ENCODE results near the gene LONP2. TPM values are rescaled to one million over a fixed set of nuclear protein-coding genes. Genes with fewer than 3 reads are reported as not detected.
"Not testable (repeated sequence)": the region's sequence is repeated elsewhere in the genome, so short reads cannot be mapped to it uniquely, and the experiment has no call there.

LONP2 gene
- total and polyA plus RNA-seq, 10 donors = 20.1 to 75.4 (median 54.1) TPM

DNA sequence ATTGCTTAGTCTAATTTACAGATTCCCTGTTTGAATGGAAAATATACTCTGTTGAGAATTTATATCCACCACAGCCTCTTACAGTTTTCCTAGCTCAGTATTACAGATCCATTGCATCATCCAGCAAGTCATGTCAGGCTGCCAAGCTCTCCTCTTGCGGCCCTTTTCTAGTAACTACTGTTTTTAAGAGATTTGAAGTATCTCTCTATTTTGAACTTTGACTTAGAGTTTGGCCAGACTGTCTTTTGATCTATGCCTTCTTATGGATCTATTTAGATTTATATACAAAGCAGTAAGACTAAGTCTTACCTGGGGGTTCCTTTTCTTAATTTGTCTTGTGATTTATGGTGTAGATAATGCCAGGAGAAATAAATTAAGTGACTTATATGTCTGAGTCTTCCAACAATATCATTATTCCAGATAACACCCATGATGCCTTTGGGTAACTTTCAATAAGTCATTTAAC lies 56.3 kb downstream of the LONP2 start:
- Histone ChIP-seq H3K9me3 (no peaks in the 10 kb centered on the region), H3K27me3 (replicated peaks in 1 of 7) (no peaks in the 10 kb centered on the region), H3K4me1 (no peaks in the 10 kb centered on the region), H3K4me3 (no peak overlapping the region), H3K36me3 (peaks cover 7 to 100% (median 70%) of the 10 kb centered on the region in 6 donors), H3K27ac (no peak overlapping the region)
- DNase-seq = no peak
- intact Hi-C loops (cut with DNase I; ENCODE audit: low total_unique reads) = no loop called here
- no peak for TF ChIP-seq POLR2A (IDR thresholded peaks at IDR 0.05)
- TF ChIP-seq, protein P1, sequence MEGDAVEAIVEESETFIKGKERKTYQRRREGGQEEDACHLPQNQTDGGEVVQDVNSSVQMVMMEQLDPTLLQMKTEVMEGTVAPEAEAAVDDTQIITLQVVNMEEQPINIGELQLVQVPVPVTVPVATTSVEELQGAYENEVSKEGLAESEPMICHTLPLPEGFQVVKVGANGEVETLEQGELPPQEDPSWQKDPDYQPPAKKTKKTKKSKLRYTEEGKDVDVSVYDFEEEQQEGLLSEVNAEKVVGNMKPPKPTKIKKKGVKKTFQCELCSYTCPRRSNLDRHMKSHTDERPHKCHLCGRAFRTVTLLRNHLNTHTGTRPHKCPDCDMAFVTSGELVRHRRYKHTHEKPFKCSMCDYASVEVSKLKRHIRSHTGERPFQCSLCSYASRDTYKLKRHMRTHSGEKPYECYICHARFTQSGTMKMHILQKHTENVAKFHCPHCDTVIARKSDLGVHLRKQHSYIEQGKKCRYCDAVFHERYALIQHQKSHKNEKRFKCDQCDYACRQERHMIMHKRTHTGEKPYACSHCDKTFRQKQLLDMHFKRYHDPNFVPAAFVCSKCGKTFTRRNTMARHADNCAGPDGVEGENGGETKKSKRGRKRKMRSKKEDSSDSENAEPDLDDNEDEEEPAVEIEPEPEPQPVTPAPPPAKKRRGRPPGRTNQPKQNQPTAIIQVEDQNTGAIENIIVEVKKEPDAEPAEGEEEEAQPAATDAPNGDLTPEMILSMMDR (IDR thresholded peaks at IDR 0.05 in 8 of 11, conservative IDR thresholded peaks at IDR 0.05 in 3 of 11) = no peak
- no peak for TF ChIP-seq POLR2AphosphoS5 (IDR thresholded peaks at IDR 0.05)
- WGBS, 5 donors = 83 to 94% (median 89%) methylated on average over 1 of the region's 1 CpG

DNA sequence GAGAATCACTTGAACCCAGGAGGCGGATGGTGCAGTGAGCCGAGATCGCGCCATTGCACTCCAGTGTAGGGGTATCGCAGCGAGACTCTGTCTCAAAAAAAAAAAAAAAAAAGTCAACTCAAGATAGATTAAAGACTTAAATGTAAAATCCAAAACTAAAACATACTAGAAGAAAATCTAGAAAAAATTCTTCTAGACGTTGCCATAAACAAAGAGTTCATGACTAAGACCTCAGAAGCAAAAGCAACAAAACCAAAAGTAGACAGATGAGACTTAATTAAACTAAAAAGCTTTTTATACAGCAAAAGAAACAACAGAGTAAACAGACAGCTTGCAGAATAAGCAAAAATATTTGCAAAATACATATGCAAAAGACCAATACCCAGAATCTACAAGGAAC lies 64.4 kb downstream of the LONP2 start:
- peaks cover 4 to 100% (median 81%) of the 10 kb centered on the region in 6 donors for H3K36me3 ChIP-seq
- no peaks in the 10 kb centered on the region for H3K27me3 ChIP-seq (replicated peaks in 1 of 7)
- no peak overlapping the region for H3K27ac ChIP-seq
- WGBS, 5 donors = 96 to 99% (median 99%) methylated on average over 7 of the region's 7 CpGs
- no peak overlapping the region for H3K4me3 ChIP-seq
- peaks cover 11 to 68% (median 63%) of the 10 kb centered on the region in 8 donors for H3K9me3 ChIP-seq
- intact Hi-C loops (cut with DNase I; ENCODE audit: low total_unique reads) = no loop called here
- no peak for TF ChIP-seq POLR2A (IDR thresholded peaks at IDR 0.05)
- TF ChIP-seq, protein P1 (IDR thresholded peaks at IDR 0.05 in 8 of 11, conservative IDR thresholded peaks at IDR 0.05 in 3 of 11) = no peak
- TF ChIP-seq POLR2AphosphoS5 (IDR thresholded peaks at IDR 0.05) = no peak
- DNase-seq = no peak
- no peaks in the 10 kb centered on the region for H3K4me1 ChIP-seq

DNA sequence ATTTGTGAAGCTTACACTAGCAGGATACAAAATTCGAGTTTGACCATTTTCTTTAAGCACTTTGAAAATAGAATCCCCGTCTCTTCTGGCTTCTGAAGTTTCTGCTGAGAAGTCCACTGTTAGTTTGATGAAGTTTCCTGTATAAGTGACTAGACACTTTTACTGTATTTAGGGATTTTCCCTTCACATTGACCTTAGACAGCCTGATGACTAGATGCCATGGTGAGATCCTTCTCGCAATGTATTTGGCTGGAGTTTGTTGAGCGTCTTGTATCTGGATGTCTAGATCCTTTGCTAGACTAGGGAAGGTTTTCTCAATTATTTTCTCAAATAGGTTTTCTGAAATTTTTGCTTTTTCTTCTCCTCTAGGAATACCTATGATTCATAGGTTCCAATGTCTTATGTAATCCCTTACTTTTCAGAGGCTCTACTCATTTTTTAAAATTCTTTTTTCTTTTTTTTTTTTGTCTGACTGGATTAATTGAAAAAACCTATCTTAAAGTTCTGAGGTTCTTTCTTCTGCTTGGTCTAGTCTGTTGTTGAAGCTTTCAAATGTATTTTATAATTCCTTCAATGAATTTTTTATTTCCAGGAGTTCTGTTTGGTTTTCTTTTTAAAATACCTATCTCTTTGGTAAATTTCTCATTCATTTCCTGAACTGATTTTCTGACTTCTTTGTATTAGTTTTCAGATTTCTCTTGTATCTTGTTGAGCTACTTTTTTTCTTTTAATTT lies 67.0 kb downstream of the LONP2 start:
- DNase-seq = no peak
- no peak overlapping the region for H3K4me3 ChIP-seq
- H3K9me3 ChIP-seq = peaks cover 11 to 74% (median 67%) of the 10 kb centered on the region in 8 donors
- WGBS, 5 donors = 94 to 98% (median 97%) methylated on average over 4 of the region's 4 CpGs
- H3K4me1 ChIP-seq = no peaks in the 10 kb centered on the region
- intact Hi-C loops (cut with DNase I; ENCODE audit: low total_unique reads) = no loop called here
- TF ChIP-seq, protein P1 (IDR thresholded peaks at IDR 0.05 in 8 of 11, conservative IDR thresholded peaks at IDR 0.05 in 3 of 11) = no peak
- H3K27me3 ChIP-seq (replicated peaks in 1 of 7) = no peaks in the 10 kb centered on the region
- H3K27ac ChIP-seq = no peak overlapping the region
- peaks cover 0 to 95% (median 59%) of the 10 kb centered on the region in 6 donors for H3K36me3 ChIP-seq

DNA sequence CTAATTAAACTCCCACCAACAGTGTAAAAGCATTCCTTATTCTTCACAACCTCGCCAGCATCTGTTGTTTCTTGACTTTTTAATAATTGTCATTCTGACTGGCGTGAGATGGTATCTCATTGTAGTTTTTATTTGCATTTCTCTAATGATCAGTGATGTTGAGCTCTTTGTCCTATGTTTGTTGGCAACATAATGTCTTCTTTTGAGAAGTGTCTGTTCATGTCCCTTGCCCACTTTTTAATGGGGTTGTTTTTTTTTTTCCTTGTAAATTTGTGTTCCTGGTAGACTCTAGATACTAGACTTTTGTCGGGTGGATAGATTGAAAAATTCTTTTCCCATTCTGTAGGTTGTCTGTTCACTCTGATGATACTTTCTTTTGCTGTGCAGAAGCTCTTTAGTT lies 69.8 kb downstream of the LONP2 start:
- Histone ChIP-seq H3K36me3 (peaks cover 0 to 77% (median 36%) of the 10 kb centered on the region in 6 donors), H3K4me1 (peaks cover 15 to 21% (median 18%) of the 10 kb centered on the region in 6 donors), H3K9me3 (peaks cover 11 to 55% (median 49%) of the 10 kb centered on the region in 8 donors)
- intact Hi-C loops (cut with DNase I; ENCODE audit: low total_unique reads); H3K4me3 ChIP-seq; H3K27me3 ChIP-seq (replicated peaks in 1 of 7); H3K27ac ChIP-seq; DNase-seq: not testable (repeated sequence)
- WGBS, 5 donors = 98 to 100% (median 99%) methylated on average over 3 of the region's 3 CpGs

Data from spleen (tissue), 11 donors.